ENCODE measurements around the gene PRPF8. TPM values are rescaled to one million over a fixed set of nuclear protein-coding genes. Genes with fewer than 3 reads are reported as not detected.
A peak's percentile ranks its signal among the peaks of the same experiment; 100 is the strongest.

Gene PRPF8
- 96.0 TPM for total RNA-seq

DNA sequence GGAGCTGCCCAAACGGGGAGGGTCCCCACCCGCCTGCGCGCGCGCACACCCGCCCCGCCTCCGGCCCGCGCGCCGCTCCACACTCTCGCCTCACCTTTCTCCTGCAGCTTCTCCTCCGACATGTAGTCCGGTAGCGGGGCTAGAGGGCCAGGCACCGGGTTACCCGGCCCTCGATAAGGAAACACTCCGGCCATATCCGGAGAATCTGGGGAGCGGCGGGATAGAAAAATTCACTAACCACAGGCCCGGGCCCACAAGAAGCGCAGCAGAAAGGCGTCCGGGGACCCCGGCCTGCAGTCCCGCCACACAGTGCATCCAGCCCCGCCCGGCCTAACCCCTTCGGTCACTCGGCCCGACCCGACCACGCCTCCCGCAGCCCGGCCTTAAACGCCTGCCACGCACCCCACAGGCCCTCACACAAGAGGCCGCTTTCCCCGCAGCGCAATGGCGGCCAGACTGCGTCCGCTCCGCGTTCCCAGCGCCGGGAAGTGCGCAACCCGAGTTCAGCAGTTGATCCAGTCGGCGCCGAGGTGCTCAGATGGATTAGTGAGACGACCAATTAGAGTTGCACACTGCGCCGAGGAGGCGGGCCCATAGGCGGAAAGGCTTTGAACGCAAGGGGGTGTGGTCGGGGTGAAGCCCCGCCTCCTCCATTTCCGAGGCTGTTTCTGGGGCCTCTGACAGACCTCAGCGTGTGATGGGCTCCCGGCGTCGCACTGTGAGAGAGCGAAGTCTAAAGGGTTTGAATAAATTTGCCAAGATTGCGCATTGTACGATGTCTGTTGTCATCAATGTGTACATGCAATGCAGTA, at the start of gene PRPF8:
TSS of gene PRPF8 (minus strand) at position 490 of the 812 bp plus-strand sequence. CDS start at position 194, 296 bp downstream.
- Histone ChIP-seq H3K27me3 (ENCODE audit: control insufficient read depth in 3 of 3, insufficient read depth in 3 of 3, low read length in 3 of 3) (no peaks in the 10 kb centered on the region), H3K36me3 (ENCODE audit: control insufficient read depth in 3 of 3, insufficient read depth in 3 of 3, low read length in 3 of 3) (peaks cover 32 to 36% (median 36%) of the 10 kb centered on the region in 3 donors), H3K27ac (ENCODE audit: low read depth, low read length) (peak within 1 kb of the TSS; percentile 95), H3K4me3 (ENCODE audit: low read length in 3 of 3) (peak within 1 kb of the TSS; percentile 87 to 91 (median 88)), H3K4me1 (ENCODE audit: control insufficient read depth in 3 of 3, insufficient read depth in 3 of 3, low read length in 3 of 3) (peaks cover 18 to 25% (median 21%) of the 10 kb centered on the region in 3 donors), H3K9me3 (ENCODE audit: control insufficient read depth in 3 of 3, low read length in 3 of 3) (no peaks in the 10 kb centered on the region), H3K9ac (ENCODE audit: low read depth in 1 of 3, low read length in 3 of 3) (peak within 1 kb of the TSS; percentile 93 to 99 (median 96))

DNA sequence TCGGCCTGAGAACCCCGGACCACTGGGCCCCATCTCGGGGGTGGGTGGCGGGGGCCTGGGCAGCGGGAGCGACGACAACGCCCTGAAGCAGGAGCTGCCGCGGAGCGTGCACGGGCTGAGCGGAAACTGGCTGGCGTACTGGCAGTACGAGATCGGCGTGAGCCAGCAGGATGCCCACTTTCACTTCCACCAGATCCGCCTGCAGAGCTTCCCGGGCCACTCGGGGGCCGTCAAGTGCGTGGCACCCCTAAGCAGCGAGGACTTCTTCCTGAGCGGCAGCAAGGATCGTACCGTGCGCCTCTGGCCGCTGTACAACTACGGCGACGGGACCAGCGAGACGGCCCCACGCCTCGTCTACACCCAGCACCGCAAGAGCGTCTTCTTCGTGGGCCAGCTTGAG, 49.1 kb upstream of the PRPF8 start:
- no peak overlapping the region for H3K9ac ChIP-seq (ENCODE audit: low read depth in 1 of 3, low read length in 3 of 3)
- H3K27ac ChIP-seq (ENCODE audit: low read depth, low read length): no peak overlapping the region
- peaks cover 30 to 47% (median 39%) of the 10 kb centered on the region in 3 donors for H3K36me3 ChIP-seq (ENCODE audit: control insufficient read depth in 3 of 3, insufficient read depth in 3 of 3, low read length in 3 of 3)
- H3K9me3 ChIP-seq (ENCODE audit: control insufficient read depth in 3 of 3, low read length in 3 of 3): no peaks in the 10 kb centered on the region
- H3K27me3 ChIP-seq (ENCODE audit: control insufficient read depth in 3 of 3, insufficient read depth in 3 of 3, low read length in 3 of 3): no peaks in the 10 kb centered on the region
- H3K4me1 ChIP-seq (ENCODE audit: control insufficient read depth in 3 of 3, insufficient read depth in 3 of 3, low read length in 3 of 3): peaks cover 23 to 39% (median 26%) of the 10 kb centered on the region in 3 donors
- no peak overlapping the region for H3K4me3 ChIP-seq (ENCODE audit: low read length in 3 of 3)

DNA sequence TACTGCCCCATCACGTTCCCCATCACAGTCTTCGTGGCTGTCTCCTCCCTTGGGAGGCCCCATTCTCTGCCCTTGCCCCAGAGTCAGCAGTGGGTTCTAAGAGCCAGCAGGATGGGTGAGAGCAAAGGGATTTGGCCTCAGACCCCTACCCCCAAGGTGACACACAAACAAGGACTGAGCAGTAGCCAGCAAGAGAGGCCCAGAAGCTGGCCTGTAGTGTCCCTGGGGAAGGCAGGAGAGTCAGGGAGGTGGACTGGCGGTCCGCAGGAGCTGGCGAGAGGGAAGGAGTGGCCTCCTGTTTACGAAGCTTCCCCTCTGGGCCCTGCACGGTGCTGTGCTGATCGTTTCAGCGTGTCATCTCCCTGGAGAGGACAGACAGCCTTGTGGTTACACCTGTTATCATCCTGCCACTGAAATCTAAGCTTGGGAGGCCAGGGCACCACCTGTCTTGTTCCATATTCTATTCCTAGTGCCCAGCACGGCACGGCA, 48.2 kb upstream of the PRPF8 start:
- H3K4me1 ChIP-seq (ENCODE audit: control insufficient read depth in 3 of 3, insufficient read depth in 3 of 3, low read length in 3 of 3): peaks cover 23 to 44% (median 28%) of the 10 kb centered on the region in 3 donors
- H3K27ac ChIP-seq (ENCODE audit: low read depth, low read length): no peak overlapping the region
- H3K9ac ChIP-seq (ENCODE audit: low read depth in 1 of 3, low read length in 3 of 3): no peak overlapping the region
- no peaks in the 10 kb centered on the region for H3K27me3 ChIP-seq (ENCODE audit: control insufficient read depth in 3 of 3, insufficient read depth in 3 of 3, low read length in 3 of 3)
- peaks cover 28 to 50% (median 35%) of the 10 kb centered on the region in 3 donors for H3K36me3 ChIP-seq (ENCODE audit: control insufficient read depth in 3 of 3, insufficient read depth in 3 of 3, low read length in 3 of 3)
- no peak overlapping the region for H3K4me3 ChIP-seq (ENCODE audit: low read length in 3 of 3)
- H3K9me3 ChIP-seq (ENCODE audit: control insufficient read depth in 3 of 3, low read length in 3 of 3): no peaks in the 10 kb centered on the region

DNA sequence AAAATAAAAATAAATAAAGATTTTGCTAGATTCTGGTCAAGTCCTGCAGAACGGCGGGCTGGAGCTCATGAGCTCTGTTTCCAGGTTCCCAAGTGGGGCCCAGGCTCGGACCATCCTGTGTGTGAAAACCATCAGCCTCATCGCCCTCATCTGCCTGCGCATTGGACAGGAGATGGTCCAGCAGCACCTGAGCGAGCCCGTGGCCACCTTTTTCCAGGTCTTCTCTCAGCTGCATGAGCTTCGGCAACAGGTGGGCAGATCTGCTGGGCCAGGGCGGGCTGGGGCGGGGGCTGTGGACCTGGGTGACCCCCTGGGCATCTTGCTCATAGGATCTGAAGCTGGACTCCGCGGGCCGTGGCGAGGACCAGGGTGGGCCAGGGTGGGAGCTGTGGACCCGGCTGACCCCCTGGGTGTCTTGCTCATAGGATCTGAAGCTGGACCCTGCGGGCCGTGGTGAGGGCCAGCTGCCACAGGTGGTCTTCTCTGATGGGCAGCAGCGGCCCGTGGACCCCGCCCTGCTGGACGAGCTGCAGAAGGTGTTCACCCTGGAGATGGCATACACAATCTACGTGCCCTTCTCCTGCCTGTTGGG, 47.7 kb upstream of the PRPF8 start:
- no peak overlapping the region for H3K4me3 ChIP-seq (ENCODE audit: low read length in 3 of 3)
- H3K27ac ChIP-seq (ENCODE audit: low read depth, low read length): no peak overlapping the region
- no peak overlapping the region for H3K9ac ChIP-seq (ENCODE audit: low read depth in 1 of 3, low read length in 3 of 3)
- H3K27me3 ChIP-seq (ENCODE audit: control insufficient read depth in 3 of 3, insufficient read depth in 3 of 3, low read length in 3 of 3): no peaks in the 10 kb centered on the region
- H3K9me3 ChIP-seq (ENCODE audit: control insufficient read depth in 3 of 3, low read length in 3 of 3): no peaks in the 10 kb centered on the region
- peaks cover 25 to 50% (median 35%) of the 10 kb centered on the region in 3 donors for H3K36me3 ChIP-seq (ENCODE audit: control insufficient read depth in 3 of 3, insufficient read depth in 3 of 3, low read length in 3 of 3)
- H3K4me1 ChIP-seq (ENCODE audit: control insufficient read depth in 3 of 3, insufficient read depth in 3 of 3, low read length in 3 of 3): peaks cover 23 to 48% (median 32%) of the 10 kb centered on the region in 3 donors

DNA sequence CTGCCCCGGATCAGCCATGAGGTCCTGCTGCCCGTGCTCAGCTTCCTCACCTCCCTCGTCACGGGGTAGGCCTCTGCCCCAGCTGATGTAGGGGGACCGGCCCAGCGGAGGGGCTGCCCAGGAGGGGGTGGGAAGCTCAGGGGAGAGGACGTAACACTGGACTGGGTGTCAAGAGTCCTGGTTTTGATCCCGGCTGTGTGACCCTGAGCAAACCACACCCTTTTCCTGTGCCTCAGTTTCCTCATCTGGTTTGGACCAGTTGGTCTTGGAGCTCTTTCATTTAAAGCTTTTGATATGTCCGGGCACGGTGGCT, 46.5 kb upstream of the PRPF8 start:
- Histone ChIP-seq H3K9me3 (ENCODE audit: control insufficient read depth in 3 of 3, low read length in 3 of 3) (no peaks in the 10 kb centered on the region), H3K36me3 (ENCODE audit: control insufficient read depth in 3 of 3, insufficient read depth in 3 of 3, low read length in 3 of 3) (peaks cover 26 to 51% (median 39%) of the 10 kb centered on the region in 3 donors), H3K9ac (ENCODE audit: low read depth in 1 of 3, low read length in 3 of 3) (peak overlapping the region; percentile 76 to 86 (median 77)), H3K27me3 (ENCODE audit: control insufficient read depth in 3 of 3, insufficient read depth in 3 of 3, low read length in 3 of 3) (no peaks in the 10 kb centered on the region), H3K4me3 (ENCODE audit: low read length in 3 of 3) (peak overlapping the region in 1 of 3 donors; percentile 24), H3K4me1 (ENCODE audit: control insufficient read depth in 3 of 3, insufficient read depth in 3 of 3, low read length in 3 of 3) (peaks cover 25 to 48% (median 37%) of the 10 kb centered on the region in 3 donors), H3K27ac (ENCODE audit: low read depth, low read length) (peak overlapping the region; percentile 96)

DNA sequence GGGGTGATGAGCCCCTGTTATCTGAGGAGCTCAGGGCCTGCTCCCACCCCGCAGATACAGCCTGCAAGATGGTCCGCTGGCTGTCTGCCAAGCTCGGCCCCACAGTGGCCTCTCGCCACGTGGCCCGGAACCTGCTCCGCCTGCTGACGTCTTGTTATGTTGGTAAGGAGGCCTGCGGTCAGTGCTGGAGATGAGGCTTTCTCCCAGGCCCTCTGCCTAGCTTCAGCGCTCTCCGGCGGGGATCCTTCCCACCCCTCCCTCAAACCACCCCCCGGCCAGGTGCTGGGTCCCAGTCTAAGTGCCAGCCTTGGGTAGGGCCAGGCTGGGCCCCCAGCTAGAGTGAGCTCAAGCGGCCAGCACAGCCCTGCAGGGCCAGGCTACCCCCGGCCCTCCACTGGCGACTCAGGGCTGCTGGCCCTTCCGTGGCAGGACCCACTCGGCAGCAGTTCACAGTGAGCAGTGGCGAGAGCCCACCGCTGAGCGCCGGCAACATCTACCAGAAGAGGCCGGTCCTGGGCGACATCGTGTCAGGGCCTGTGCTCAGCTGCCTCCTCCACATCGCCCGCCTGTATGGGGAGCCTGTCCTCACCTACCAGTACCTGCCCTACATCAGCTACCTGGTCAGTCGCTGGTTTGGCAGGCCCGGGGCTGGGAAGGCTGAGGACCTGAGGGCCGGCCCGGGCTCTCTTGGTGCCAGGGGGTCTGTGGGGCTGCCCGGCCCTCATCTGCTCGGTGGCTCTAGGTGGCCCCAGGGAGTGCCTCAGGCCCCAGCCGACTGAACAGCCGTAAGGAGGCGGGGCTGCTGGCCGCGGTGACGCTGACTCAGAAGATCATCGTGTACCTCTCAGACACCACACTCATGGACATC, 45.9 kb upstream of the PRPF8 start:
- H3K9ac ChIP-seq (ENCODE audit: low read depth in 1 of 3, low read length in 3 of 3): peak overlapping the region; percentile 76 to 86 (median 77)
- H3K9me3 ChIP-seq (ENCODE audit: control insufficient read depth in 3 of 3, low read length in 3 of 3): no peaks in the 10 kb centered on the region
- H3K4me1 ChIP-seq (ENCODE audit: control insufficient read depth in 3 of 3, insufficient read depth in 3 of 3, low read length in 3 of 3): peaks cover 30 to 48% (median 43%) of the 10 kb centered on the region in 3 donors
- peak overlapping the region in 2 of 3 donors; percentile 11 to 58 for H3K4me3 ChIP-seq (ENCODE audit: low read length in 3 of 3)
- peaks cover 22 to 48% (median 38%) of the 10 kb centered on the region in 3 donors for H3K36me3 ChIP-seq (ENCODE audit: control insufficient read depth in 3 of 3, insufficient read depth in 3 of 3, low read length in 3 of 3)
- no peaks in the 10 kb centered on the region for H3K27me3 ChIP-seq (ENCODE audit: control insufficient read depth in 3 of 3, insufficient read depth in 3 of 3, low read length in 3 of 3)
- peak overlapping the region; percentile 96 for H3K27ac ChIP-seq (ENCODE audit: low read depth, low read length)

DNA sequence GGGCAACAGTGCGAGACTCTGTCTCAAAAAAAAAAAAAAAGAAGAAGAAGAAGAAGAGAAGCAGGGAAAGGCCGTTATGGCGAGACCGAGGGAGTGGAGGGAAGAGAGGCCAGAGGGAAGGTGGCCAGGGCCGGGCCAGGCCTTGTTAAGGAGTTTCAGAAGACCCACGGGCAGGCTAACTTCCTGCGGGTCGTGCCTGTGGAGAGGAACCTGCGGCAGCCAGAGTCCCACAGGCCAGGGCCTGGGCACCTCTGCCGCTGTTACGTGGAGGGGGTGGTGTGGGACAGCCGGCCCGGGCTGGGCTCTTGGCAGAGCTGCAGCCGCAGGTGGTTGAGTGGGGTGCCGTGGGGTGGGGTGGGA, 45.3 kb upstream of the PRPF8 start:
- Histone ChIP-seq H3K4me1 (ENCODE audit: control insufficient read depth in 3 of 3, insufficient read depth in 3 of 3, low read length in 3 of 3) (peaks cover 36 to 54% (median 49%) of the 10 kb centered on the region in 3 donors), H3K36me3 (ENCODE audit: control insufficient read depth in 3 of 3, insufficient read depth in 3 of 3, low read length in 3 of 3) (peaks cover 19 to 46% (median 35%) of the 10 kb centered on the region in 3 donors), H3K27me3 (ENCODE audit: control insufficient read depth in 3 of 3, insufficient read depth in 3 of 3, low read length in 3 of 3) (no peaks in the 10 kb centered on the region), H3K9me3 (ENCODE audit: control insufficient read depth in 3 of 3, low read length in 3 of 3) (no peaks in the 10 kb centered on the region), H3K27ac (ENCODE audit: low read depth, low read length) (peak overlapping the region; percentile 96), H3K9ac (ENCODE audit: low read depth in 1 of 3, low read length in 3 of 3) (peak overlapping the region in 2 of 3 donors; percentile 63 to 86), H3K4me3 (ENCODE audit: low read length in 3 of 3) (peak overlapping the region in 1 of 3 donors; percentile 49)

DNA sequence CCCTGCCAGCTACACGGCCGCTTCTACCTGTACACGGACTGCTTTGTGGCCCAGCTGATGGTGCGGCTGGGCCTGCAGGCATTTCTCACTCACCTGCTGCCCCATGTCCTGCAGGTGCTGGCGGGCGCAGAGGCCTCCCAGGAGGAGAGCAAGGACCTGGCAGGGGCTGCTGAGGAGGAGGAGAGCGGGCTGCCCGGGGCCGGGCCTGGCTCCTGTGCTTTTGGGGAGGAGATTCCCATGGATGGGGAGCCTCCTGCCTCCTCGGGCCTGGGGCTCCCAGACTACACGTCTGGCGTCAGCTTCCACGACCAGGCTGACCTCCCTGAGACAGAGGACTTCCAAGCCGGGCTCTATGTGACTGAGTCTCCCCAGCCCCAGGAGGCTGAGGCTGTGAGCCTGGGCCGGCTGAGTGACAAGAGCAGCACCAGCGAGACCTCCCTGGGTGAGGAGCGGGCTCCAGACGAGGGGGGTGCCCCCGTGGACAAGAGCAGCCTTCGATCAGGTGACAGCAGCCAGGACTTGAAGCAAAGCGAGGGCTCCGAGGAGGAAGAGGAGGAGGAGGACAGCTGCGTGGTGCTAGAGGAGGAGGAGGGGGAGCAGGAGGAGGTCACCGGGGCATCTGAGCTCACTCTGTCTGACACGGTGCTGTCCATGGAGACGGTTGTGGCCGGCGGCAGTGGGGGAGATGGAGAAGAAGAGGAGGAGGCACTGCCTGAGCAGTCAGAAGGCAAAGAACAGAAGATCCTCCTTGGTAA, 43.4 kb upstream of the PRPF8 start:
- Histone ChIP-seq H3K27ac (ENCODE audit: low read depth, low read length) (no peak overlapping the region), H3K36me3 (ENCODE audit: control insufficient read depth in 3 of 3, insufficient read depth in 3 of 3, low read length in 3 of 3) (peaks cover 12 to 32% (median 24%) of the 10 kb centered on the region in 3 donors), H3K4me1 (ENCODE audit: control insufficient read depth in 3 of 3, insufficient read depth in 3 of 3, low read length in 3 of 3) (peaks cover 41 to 64% (median 57%) of the 10 kb centered on the region in 3 donors)

DNA sequence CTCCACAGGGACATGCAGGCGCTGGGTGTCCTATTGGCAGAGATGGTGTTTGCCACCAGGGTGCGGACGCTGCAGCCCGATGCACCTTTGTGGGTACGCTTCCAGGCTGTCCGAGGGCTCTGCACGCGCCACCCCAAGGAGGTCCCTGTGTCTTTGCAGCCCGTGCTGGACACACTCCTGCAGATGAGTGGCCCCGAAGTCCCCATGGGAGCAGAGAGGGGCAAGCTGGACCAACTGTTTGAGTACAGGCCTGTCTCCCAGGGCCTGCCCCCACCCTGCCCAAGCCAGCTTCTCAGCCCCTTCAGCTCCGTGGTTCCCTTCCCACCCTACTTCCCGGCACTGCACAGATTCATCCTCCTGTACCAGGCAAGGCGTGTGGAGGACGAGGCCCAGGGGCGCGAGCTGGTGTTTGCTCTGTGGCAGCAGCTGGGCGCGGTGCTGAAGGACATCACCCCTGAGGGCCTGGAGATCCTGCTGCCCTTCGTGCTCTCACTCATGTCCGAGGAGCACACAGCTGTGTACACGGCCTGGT, 42.7 kb upstream of the PRPF8 start:
- Histone ChIP-seq H3K9me3 (ENCODE audit: control insufficient read depth in 3 of 3, low read length in 3 of 3) (no peaks in the 10 kb centered on the region), H3K9ac (ENCODE audit: low read depth in 1 of 3, low read length in 3 of 3) (peak overlapping the region in 1 of 3 donors; percentile 25), H3K4me1 (ENCODE audit: control insufficient read depth in 3 of 3, insufficient read depth in 3 of 3, low read length in 3 of 3) (peaks cover 41 to 67% (median 54%) of the 10 kb centered on the region in 3 donors), H3K27ac (ENCODE audit: low read depth, low read length) (no peak overlapping the region), H3K27me3 (ENCODE audit: control insufficient read depth in 3 of 3, insufficient read depth in 3 of 3, low read length in 3 of 3) (no peaks in the 10 kb centered on the region), H3K4me3 (ENCODE audit: low read length in 3 of 3) (no peak overlapping the region), H3K36me3 (ENCODE audit: control insufficient read depth in 3 of 3, insufficient read depth in 3 of 3, low read length in 3 of 3) (peaks cover 12 to 26% (median 16%) of the 10 kb centered on the region in 3 donors)

More for the DNA sequence above, 43.4 kb upstream of the PRPF8 start:
- Histone ChIP-seq H3K4me3 (ENCODE audit: low read length in 3 of 3) (no peak overlapping the region), H3K9me3 (ENCODE audit: control insufficient read depth in 3 of 3, low read length in 3 of 3) (no peaks in the 10 kb centered on the region), H3K9ac (ENCODE audit: low read depth in 1 of 3, low read length in 3 of 3) (peak overlapping the region in 2 of 3 donors; percentile 20 to 33), H3K27me3 (ENCODE audit: control insufficient read depth in 3 of 3, insufficient read depth in 3 of 3, low read length in 3 of 3) (no peaks in the 10 kb centered on the region)
